Testis (tissue), 2 donors: ENCODE data around the gene CLEC16A.

ENCODE experiments used
- POLR2A ChIP-seq: fragments of 450-650 bp; IDR thresholded peaks from one replicate; pipeline ENCODE4 v1.6.1; 2017; ENCODE audit warnings: antibody characterized with exemption, mild to moderate bottlenecking, moderate library complexity
- TF ChIP-seq, protein P1 (sequence below), 3 experiments: fragments of 450-650 bp in 2 of 3; fragments of 200-600 bp in 1 of 3; sonication (generic) in 1 of 3; IDR thresholded peaks; one replicate each; pipeline ENCODE4 v1.5.1; 2016 to 2019; ENCODE audit warnings: antibody characterized with exemption in 3 of 3, mild to moderate bottlenecking in 2 of 3, moderate library complexity in 1 of 3

DNA sequence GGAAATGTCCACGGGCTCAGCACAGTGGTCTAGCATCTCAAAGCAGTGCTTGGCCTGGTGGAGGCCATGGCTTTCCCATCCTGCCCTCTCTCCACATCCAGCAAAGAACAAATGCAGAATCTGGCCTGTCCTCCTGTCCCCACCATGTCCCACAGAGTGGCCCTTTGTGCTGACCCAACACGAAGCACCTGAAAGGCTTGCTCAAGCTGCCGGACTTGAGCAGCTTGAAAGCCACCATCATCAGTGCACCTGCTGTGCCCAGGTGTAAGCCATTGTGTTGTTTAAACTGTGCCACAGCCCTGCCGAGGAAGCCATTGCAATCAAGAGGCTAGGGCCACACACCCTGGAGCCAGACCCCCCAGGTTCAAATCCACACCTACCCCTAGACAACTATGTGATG lies 196.1 kb downstream of the CLEC16A start:
- TF ChIP-seq, protein P1, sequence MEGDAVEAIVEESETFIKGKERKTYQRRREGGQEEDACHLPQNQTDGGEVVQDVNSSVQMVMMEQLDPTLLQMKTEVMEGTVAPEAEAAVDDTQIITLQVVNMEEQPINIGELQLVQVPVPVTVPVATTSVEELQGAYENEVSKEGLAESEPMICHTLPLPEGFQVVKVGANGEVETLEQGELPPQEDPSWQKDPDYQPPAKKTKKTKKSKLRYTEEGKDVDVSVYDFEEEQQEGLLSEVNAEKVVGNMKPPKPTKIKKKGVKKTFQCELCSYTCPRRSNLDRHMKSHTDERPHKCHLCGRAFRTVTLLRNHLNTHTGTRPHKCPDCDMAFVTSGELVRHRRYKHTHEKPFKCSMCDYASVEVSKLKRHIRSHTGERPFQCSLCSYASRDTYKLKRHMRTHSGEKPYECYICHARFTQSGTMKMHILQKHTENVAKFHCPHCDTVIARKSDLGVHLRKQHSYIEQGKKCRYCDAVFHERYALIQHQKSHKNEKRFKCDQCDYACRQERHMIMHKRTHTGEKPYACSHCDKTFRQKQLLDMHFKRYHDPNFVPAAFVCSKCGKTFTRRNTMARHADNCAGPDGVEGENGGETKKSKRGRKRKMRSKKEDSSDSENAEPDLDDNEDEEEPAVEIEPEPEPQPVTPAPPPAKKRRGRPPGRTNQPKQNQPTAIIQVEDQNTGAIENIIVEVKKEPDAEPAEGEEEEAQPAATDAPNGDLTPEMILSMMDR (IDR thresholded peaks at IDR 0.05): no peak
- no peak for TF ChIP-seq POLR2A
